NCI-H1694 (cell line): ENCODE results near the gene KDELR3.

Experiments used
- DNase-seq: peaks from one replicate; lab custom pipeline; 2025; lab: John Stamatoyannopoulos, UW

Gene KDELR3

GRCh38 chr22:38482662-38483308 is 14.9 kb downstream of the KDELR3 start:
- no peak for DNase-seq

GRCh38 chr22:38484244-38484643 is 16.3 kb downstream of the KDELR3 start:
- no peak for DNase-seq

DNA sequence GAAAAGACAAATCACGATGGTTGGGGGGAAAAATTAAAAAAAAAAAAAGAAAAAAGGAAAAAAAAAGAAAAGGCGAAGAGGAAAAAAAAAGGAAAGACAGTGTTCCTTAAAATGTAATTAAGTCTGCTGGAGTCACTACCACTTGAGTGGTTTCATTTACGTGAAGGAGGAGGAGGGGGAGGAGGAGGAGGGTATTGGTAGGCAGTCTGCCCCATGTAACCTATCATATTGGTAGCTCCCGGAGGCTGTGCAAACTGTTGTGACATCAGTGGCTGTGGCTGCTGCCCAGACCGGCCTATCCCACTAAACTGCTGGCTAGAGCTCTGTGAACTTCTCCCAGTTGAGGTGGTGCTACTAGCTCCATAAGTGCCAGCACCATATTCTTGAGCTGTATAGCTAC is 17.9 kb downstream of the KDELR3 start:
- DNase-seq, result no peak

GRCh38 chr22:38487946-38488345 is 20.1 kb downstream of the KDELR3 start:
- DNase-seq, result no peak

DNA sequence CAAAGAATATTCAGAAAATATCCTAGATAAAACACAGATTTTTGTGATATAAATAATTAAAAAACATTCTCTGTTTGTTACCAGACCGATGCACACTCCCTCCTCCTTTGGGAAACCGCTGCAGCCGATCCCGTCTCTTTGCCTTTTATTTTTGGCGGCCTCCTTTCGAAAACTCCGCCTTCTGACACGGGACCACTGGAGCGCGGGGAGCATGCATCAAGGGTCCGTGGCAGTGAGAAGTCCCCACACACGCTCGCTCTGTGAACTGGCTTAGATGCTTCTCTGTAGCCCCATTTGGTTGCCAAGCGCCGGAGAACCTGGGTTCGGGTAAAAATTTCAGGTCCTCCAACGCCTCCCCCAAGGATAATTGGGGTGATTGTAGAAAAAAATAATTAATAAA is 21.2 kb downstream of the KDELR3 start:
- DNase-seq, result no peak

DNA sequence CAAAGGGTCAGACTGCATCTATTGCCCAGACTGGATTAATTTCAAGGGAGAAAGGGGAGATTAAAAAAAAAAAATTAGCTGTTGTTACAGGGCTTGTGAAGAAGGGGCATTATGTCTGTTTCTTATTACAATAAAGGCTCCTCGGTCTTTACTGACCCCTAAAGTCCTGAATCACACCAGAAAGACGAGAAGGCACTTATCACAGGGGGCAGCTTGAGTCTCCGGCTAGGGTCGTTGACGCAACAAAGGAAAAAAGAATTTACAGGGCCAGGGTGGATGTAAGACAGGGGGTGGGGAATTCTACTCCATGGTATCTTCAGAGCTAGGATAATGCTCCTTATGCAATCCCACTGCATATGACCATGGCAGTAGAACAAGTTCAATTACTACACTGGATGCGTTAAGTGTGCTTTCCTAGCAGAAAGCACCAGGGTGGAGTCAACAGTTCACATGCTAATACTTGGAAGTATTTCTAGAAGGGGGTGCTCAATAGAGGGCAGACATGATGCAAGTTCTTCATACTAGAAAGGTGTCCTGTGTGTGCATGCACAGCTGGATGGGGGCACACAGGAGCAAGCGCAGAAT is 21.8 kb downstream of the KDELR3 start:
- no peak for DNase-seq

DNA sequence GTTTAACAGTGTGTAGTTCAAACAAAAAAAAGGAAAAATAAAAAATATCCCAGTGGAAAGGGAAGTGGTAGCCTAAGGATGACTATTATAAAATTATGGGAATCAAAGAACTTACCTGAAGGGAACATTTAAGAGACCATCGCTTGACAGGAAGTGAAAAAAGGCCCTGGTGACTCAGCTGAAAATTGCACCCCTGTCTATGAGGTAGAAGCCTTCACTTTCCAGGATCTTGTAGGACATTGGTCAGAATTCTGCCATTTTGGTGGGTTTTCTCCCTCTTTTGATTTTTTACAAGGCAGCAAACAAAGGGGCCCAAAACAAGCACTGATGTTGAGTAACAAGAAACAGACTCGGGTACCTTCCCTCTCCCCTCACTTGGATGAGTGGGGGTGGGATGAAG is 22.6 kb downstream of the KDELR3 start:
- DNase-seq, result no peak

- no peak for DNase-seq
Measured at GRCh38 chr22:38490915-38491314, 23.0 kb downstream of the KDELR3 start.

DNA sequence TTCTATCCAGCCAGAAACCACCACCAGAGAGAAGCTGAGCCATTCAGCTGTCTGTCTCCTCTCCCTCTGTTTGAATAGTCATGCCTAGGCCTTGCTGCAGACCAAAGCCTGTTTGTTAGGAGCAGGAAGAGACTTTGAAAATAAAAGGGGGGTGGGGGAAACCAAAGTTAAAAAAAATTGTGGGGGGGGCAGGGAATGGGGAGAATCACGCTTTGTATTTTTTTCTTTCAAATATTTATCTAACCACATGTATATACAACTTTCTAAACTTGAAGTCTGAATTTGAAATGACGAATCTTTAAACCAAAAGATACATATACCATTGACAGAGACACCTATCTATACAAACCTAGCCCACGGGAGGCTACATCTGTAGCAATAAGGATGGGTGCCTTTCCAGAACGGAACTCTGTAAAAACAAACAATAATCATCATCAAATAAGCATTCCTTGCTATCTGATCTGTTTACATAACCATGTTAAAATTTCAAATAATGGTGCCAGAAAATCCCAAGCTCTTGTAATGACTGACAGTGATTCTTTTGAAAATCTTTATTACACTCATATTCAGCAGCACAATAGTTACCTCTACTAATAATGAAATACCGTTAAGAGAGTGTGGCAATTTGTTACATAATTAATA is 23.9 kb downstream of the KDELR3 start:
- DNase-seq, result no peak

DNA sequence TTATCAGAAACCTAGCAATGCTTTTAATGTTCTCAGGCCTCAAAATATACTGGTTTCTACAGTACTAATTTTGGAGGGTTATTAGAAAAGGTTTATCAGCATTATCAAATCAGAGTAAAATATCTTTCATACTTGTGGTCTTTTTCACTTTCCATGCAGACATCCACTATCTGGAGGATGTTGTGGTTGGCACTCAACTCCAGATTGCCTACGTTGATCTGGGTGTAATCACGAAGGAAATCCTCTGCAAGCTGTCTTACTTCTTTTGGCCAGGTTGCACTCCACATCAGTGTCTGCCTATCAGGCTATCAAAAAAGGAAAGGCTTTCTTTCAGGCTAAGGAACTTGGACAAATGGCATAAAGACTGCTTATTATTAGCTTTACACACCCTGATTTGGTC is 26.6 kb downstream of the KDELR3 start:
- no peak for DNase-seq

DNA sequence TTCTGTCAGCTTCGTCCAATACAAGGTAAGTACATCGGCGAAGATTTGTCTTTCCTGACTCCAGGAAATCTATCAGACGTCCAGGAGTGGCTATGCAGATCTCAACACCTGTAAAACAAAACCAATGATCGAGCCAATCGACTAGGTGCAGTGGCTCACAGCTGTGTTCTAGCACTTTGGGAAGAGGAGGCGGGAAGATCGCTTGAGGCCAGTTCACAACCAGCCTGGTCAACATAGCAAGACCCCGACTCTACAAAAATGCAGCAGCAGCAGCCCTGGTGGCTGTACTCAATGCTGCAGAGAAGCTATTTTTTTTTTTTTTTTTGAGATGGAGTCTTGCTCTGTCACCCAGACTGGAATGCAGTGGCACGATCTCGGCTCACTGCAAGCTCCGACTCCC is 27.0 kb downstream of the KDELR3 start:
- no peak for DNase-seq

GRCh38 chr22:38497869-38498268 is 30.0 kb downstream of the KDELR3 start:
- DNase-seq, result no peak

DNA sequence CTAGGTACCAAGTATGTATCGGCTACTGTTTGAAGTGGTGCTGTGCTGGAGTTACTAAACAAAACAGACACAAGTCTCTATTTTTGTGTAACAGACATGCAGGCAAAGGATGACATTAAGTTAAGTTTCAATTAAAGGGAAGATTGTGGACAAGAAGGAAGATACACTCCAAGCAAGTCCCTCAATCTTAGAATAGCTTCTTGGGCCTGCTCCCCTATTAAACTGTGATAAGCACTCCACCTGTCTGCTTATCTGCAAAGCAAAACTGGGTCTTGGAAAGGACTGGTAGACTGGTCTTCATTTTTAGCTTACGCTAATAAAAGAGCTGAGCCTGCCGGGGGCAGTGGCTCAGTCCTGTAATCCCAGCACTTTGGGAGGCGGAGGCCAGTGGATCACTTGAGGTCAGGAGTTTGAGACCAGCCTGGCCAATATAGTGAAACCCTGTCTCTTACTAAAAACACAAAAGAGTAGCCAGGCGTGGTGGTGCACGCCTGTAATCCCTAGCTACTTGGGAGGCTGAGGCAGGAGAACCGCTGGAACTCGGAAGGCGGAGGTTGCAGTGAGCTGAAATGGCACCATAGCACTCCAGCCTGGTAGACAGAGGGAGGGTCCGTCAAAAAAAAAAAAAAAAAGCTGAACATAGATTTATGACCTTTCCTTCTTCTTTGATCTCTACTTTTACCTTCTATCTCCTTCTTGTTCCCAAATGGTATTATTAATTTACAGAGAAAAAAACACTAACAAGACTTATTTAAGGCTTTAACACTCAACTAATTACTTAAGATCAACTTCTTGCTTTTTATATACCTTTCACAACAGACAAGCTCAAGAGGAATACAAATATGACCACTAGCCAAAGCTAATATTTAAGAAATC is 34.1 kb downstream of the KDELR3 start:
- DNase-seq, result no peak

DNA sequence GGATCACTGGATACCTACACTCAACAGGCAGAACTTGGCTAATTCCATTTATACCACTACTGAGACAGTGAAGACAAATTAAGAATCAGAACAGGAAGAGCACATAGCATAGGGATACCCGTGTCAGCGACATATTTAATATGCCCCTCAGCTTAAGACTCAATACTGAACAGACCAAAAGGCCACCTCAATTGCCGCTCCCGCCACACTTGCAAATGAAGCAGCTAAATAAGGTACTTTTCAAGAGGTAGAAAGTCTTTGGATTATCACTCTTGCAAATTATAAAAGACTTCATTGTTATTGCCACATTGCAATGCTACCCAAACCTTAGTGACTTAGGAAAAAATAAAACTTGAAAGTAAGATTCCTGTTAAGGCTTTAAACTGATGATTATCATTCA is 35.1 kb downstream of the KDELR3 start:
- DNase-seq, result no peak

GRCh38 chr22:38504731-38505540 is 37.0 kb downstream of the KDELR3 start:
- DNase-seq, result no peak

GRCh38 chr22:38505541-38506117 is 37.7 kb downstream of the KDELR3 start:
- DNase-seq, result no peak

DNA sequence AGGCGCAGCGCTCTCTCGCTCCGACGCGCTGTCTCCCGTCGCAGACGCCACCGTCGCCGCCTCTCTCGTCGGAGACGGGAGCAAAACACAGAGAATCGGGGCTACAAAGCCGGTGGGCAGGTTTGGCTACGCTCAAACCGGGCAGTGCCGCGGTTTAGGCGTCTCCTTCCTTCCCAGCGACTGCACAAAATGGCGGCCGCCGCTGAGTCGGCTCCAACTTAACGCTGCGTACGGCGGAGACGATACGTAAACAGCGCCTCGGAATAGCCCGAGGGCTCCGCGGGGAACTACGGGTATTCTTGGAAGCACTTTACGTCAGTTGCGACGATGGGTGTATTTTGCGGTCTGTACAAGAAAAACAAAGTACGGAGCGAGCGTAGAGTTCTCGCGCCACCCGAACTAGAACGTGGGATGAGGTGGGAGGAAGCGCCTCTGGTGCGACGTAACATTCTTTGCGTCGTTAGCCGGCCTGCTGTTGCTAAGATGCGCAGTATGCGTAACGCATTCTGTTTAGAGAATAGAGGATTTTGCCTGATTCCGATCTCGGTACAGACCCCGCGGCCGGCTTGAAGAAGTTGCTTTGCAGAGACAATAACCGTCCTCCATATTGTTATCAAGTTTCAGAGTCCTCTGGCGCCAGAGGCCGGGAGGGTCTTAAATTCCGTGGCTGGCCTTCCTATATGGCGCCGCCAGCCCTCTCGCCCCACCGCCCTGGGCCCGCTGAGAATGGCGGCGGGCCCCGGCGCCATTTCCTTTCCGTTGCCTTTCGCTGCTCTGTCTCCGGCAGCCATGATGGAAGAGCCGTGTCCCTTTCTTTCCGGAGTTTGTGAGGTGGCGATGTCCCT is 38.4 kb downstream of the KDELR3 start, which contains the start of gene DDX17:
DDX17 (minus strand) TSS at position 194 of the 845 bp plus-strand sequence.
- DNase-seq, result peak; percentile 91

DNA sequence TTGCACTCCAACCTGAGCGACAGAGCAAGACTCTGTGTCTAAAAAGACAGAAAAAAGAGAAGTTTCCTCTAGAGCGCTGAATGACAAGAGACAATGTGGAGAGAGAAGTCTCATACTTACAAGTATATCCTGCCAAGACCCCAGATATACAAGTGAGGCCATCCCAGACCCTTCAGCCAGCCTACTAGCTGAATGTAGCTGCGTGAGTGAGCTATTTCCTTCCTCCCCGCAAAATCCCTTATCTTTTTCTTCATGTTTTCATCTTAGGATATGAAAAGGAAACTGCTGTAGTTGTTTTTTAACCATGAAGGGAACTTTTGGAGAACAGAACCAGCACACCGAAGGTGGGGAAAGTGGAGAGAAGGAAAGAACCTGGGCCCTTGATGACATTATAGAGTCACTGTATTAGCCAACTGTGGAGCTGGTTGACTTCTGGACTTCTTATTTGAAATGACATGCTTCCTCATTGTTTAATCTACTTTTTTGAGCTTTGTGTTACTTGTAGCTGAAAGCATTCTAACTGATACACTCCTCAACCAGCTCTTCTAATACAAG is 42.6 kb downstream of the KDELR3 start:
- no peak for DNase-seq

GRCh38 chr22:38513063-38513462 is 45.2 kb downstream of the KDELR3 start:
- DNase-seq, result no peak

GRCh38 chr22:38518620-38519019 is 50.7 kb downstream of the KDELR3 start:
- DNase-seq, result no peak
